Esophagus squamous epithelium (tissue), 4 donors: ENCODE measurements around the gene APH1B.

Source experiments
- POLR2A ChIP-seq, 4 donors: fragments of 450-650 bp; IDR thresholded peaks; one replicate each; pipeline ENCODE4 v1.6.1; 2017; ENCODE audit warnings: antibody characterized with exemption in 4 of 4, mild to moderate bottlenecking in 4 of 4, moderate library complexity in 3 of 4
- TF ChIP-seq, protein P1 (sequence below), 6 experiments: fragments of 450-650 bp in 4 of 6; fragments of 200-600 bp in 2 of 6; sonication (generic) in 2 of 6; IDR thresholded peaks; one replicate each; pipeline ENCODE4 v1.5.1; 2016 to 2019; ENCODE audit warnings: antibody characterized with exemption in 6 of 6, mild to moderate bottlenecking in 4 of 6, moderate library complexity in 4 of 6

DNA sequence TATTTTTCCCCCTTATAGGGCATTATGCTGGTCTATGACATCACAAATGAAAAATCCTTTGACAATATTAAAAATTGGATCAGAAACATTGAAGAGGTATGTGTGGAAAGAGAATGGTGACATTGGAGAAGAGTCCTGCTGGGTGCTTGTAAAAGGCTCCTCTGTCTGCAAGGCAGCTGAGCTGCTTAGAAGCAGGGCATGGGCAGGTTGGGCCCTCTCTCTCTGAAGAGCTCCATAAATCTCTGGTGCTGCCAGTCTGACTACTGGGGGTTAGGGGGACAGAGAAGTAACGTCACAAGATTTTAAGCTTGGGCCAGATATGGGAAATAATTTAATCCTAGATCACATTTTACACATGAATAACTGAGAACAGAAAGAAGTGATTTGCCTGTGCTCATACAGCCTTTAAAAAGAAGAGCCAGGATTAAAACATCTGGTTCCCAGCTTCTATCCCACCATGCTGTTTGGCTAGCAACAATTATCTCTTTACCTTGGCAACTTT, 21.9 kb upstream of the APH1B start:
- TF ChIP-seq, protein P1, sequence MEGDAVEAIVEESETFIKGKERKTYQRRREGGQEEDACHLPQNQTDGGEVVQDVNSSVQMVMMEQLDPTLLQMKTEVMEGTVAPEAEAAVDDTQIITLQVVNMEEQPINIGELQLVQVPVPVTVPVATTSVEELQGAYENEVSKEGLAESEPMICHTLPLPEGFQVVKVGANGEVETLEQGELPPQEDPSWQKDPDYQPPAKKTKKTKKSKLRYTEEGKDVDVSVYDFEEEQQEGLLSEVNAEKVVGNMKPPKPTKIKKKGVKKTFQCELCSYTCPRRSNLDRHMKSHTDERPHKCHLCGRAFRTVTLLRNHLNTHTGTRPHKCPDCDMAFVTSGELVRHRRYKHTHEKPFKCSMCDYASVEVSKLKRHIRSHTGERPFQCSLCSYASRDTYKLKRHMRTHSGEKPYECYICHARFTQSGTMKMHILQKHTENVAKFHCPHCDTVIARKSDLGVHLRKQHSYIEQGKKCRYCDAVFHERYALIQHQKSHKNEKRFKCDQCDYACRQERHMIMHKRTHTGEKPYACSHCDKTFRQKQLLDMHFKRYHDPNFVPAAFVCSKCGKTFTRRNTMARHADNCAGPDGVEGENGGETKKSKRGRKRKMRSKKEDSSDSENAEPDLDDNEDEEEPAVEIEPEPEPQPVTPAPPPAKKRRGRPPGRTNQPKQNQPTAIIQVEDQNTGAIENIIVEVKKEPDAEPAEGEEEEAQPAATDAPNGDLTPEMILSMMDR (IDR thresholded peaks at IDR 0.05) = no peak
- no peak for TF ChIP-seq POLR2A (IDR thresholded peaks at IDR 0.05)
